HG02610 (cell line): ENCODE results near the gene SCART1.
"Not testable (repeated sequence)": the region's sequence is repeated elsewhere in the genome, so short reads cannot be mapped to it uniquely, and the experiment has no call there.

Experiments
- ATAC-seq: cut with Tn5 transposase; IDR thresholded peaks from one replicate; pipeline ENCODE4 v1.9.1; 2021; ENCODE audit warnings: mild to moderate bottlenecking, moderate library complexity; ENCODE audit not compliant: unreplicated experiment

Gene SCART1

GRCh38 chr10:133453516-133454203 lies at the start of gene SCART1:
SCART1 (plus strand) TSS chr10:133453945; CDS start chr10:133453998, 53 bp downstream.
- no peak for ATAC-seq

GRCh38 chr10:133405272-133405671 lies 48.5 kb upstream of the SCART1 start:
- no peak for ATAC-seq

GRCh38 chr10:133405844-133406527 lies 47.8 kb upstream of the SCART1 start:
- ATAC-seq: no peak

- no peak for ATAC-seq
These were observed 42.0 kb upstream of the SCART1 start for GRCh38 chr10:133411523-133412380.

GRCh38 chr10:133412381-133412711 lies 41.4 kb upstream of the SCART1 start:
- no peak for ATAC-seq

GRCh38 chr10:133414401-133414800 lies 39.3 kb upstream of the SCART1 start:
- ATAC-seq: not testable (repeated sequence)

- ATAC-seq: no peak
These were observed 38.0 kb upstream of the SCART1 start for GRCh38 chr10:133415752-133416151.

GRCh38 chr10:133418289-133418993 lies 35.3 kb upstream of the SCART1 start:
- no peak for ATAC-seq

- no peak for ATAC-seq
These were observed 34.4 kb upstream of the SCART1 start for GRCh38 chr10:133419211-133419950.

GRCh38 chr10:133420028-133420427 lies 33.7 kb upstream of the SCART1 start:
- no peak for ATAC-seq

- no peak for ATAC-seq
These were observed 33.2 kb upstream of the SCART1 start for GRCh38 chr10:133420579-133420978.

- ATAC-seq: no peak
These were observed 32.2 kb upstream of the SCART1 start for GRCh38 chr10:133421336-133422222.

GRCh38 chr10:133422223-133422806 lies 31.4 kb upstream of the SCART1 start:
- no peak for ATAC-seq

- no peak for ATAC-seq
These were observed 30.7 kb upstream of the SCART1 start for GRCh38 chr10:133422807-133423771.

- not testable (repeated sequence) for ATAC-seq
These were observed 29.6 kb upstream of the SCART1 start for GRCh38 chr10:133424102-133424501.

- ATAC-seq: not testable (repeated sequence)
These were observed 29.1 kb upstream of the SCART1 start, which contains the start of gene SPRN for GRCh38 chr10:133424601-133425000. SPRN (minus strand) TSS chr10:133424625; CDS start chr10:133423681, 944 bp downstream.

GRCh38 chr10:133429571-133429970 lies 24.2 kb upstream of the SCART1 start:
- not testable (repeated sequence) for ATAC-seq
